ENCODE data around the gene CNNM4. TPM values are rescaled to one million over a fixed set of nuclear protein-coding genes. Genes with fewer than 3 reads are reported as not detected.

CNNM4 gene
- total RNA-seq, 2 experiments from 2014 or later, result 8.2 to 8.3 TPM

GRCh38 chr2:96762529-96763311 is 2.0 kb downstream of the CNNM4 start:
- H3K27ac Mint-ChIP-seq, result peak overlapping the region; percentile 60

GRCh38 chr2:96763511-96764252 is 3.0 kb downstream of the CNNM4 start:
- no peaks in the 10 kb centered on the region for H3K27me3 Mint-ChIP-seq

More at GRCh38 chr2:96762529-96763311, 2.0 kb downstream of the CNNM4 start:
- Mint-ChIP-seq H3K9me3 (no peaks in the 10 kb centered on the region), H3K27me3 (no peaks in the 10 kb centered on the region), H3K4me3 (peak overlapping the region; percentile 74), H3K36me3 (ENCODE audit: low read depth) (peaks cover 3% of the 10 kb centered on the region), H3K4me1 (peaks cover 56% of the 10 kb centered on the region)
- DNase-seq, result no peak
- ChIA-PET POLR2A (no interaction called here), CTCF (interaction anchor here (0.7 to 4.0 kb wide), 16 partner anchors 11 to 350 kb away, joined by 3 to 28 read pairs (median 5); partner anchors contain the start of genes ANKRD36 and CNNM3)

GRCh38 chr2:96764253-96764637 is 3.5 kb downstream of the CNNM4 start:
- ChIA-PET CTCF (interaction anchor here (0.6 to 4.0 kb wide), 6 partner anchors 10 to 210 kb away, joined by 3 to 23 read pairs (median 6); partner anchors contain the start of gene CNNM3), POLR2A (no interaction called here)
- no peaks in the 10 kb centered on the region for H3K27me3 Mint-ChIP-seq
- H3K36me3 Mint-ChIP-seq (ENCODE audit: low read depth), result peaks cover 3% of the 10 kb centered on the region
- H3K27ac Mint-ChIP-seq, result no peak overlapping the region
- peak overlapping the region; percentile 74 for H3K4me3 Mint-ChIP-seq
- no peaks in the 10 kb centered on the region for H3K9me3 Mint-ChIP-seq
- no peak for DNase-seq
- peaks cover 61% of the 10 kb centered on the region for H3K4me1 Mint-ChIP-seq

More at GRCh38 chr2:96763511-96764252, 3.0 kb downstream of the CNNM4 start:
- no peak for DNase-seq
- POLR2A ChIA-PET, result no interaction called here
- Mint-ChIP-seq H3K27ac (peak overlapping the region; percentile 60), H3K36me3 (ENCODE audit: low read depth) (peaks cover 3% of the 10 kb centered on the region), H3K9me3 (no peaks in the 10 kb centered on the region), H3K4me1 (peaks cover 62% of the 10 kb centered on the region), H3K4me3 (peak overlapping the region; percentile 74)
- CTCF ChIA-PET, result interaction anchor here (0.6 to 4.0 kb wide), 13 partner anchors 10 to 349 kb away, joined by 3 to 23 read pairs (median 5); partner anchors contain the start of genes ANKRD36 and CNNM3

GRCh38 chr2:96767135-96767871 is 6.6 kb downstream of the CNNM4 start:
- POLR2A ChIA-PET, result no interaction called here
- Mint-ChIP-seq H3K27ac (no peak overlapping the region), H3K4me1 (peaks cover 42% of the 10 kb centered on the region), H3K4me3 (no peak overlapping the region), H3K9me3 (no peaks in the 10 kb centered on the region), H3K27me3 (no peaks in the 10 kb centered on the region), H3K36me3 (ENCODE audit: low read depth) (peaks cover 3% of the 10 kb centered on the region)
- CTCF ChIA-PET, result interaction anchor here (0.9 to 1.1 kb wide), 4 partner anchors 10 to 363 kb away, joined by 3 to 4 read pairs (median 3); no protein-coding TSS in a partner anchor
- no peak for DNase-seq

GRCh38 chr2:96768083-96768561 is 7.4 kb downstream of the CNNM4 start:
- CTCF ChIA-PET, result interaction anchor here (1.0 to 1.1 kb wide), 2 partner anchors 19 to 364 kb away, joined by 3 read pairs; no protein-coding TSS in a partner anchor

GRCh38 chr2:96769814-96770213 is 9.1 kb downstream of the CNNM4 start:
- Mint-ChIP-seq H3K27ac (no peak overlapping the region), H3K4me3 (no peak overlapping the region), H3K9me3 (no peaks in the 10 kb centered on the region), H3K36me3 (ENCODE audit: low read depth) (peaks cover 2% of the 10 kb centered on the region), H3K27me3 (no peaks in the 10 kb centered on the region), H3K4me1 (peaks cover 38% of the 10 kb centered on the region)
- CTCF ChIA-PET, result interaction anchor here (0.8 to 2.4 kb wide), 3 partner anchors 9 to 46 kb away, joined by 4 to 12 read pairs (median 4); partner anchors contain the start of genes CNNM3 and CNNM4
- no peak for DNase-seq
- POLR2A ChIA-PET, result interaction anchor here (0.5 kb wide), 1 partner anchor 75 kb away, joined by 3 read pairs; no protein-coding TSS in a partner anchor

More at GRCh38 chr2:96768083-96768561, 7.4 kb downstream of the CNNM4 start:
- POLR2A ChIA-PET, result no interaction called here
- Mint-ChIP-seq H3K36me3 (ENCODE audit: low read depth) (peaks cover 3% of the 10 kb centered on the region), H3K27me3 (no peaks in the 10 kb centered on the region), H3K27ac (no peak overlapping the region), H3K9me3 (no peaks in the 10 kb centered on the region), H3K4me3 (no peak overlapping the region), H3K4me1 (peaks cover 41% of the 10 kb centered on the region)
- no peak for DNase-seq

- no peak overlapping the region for H3K4me3 Mint-ChIP-seq
- CTCF ChIA-PET, result interaction anchor here (2.0 to 2.4 kb wide), 2 partner anchors 9 to 10 kb away, joined by 4 to 12 read pairs; partner anchors contain the start of gene CNNM4
- no peak overlapping the region for H3K27ac Mint-ChIP-seq
- H3K4me1 Mint-ChIP-seq, result peaks cover 43% of the 10 kb centered on the region
- no peaks in the 10 kb centered on the region for H3K27me3 Mint-ChIP-seq
- POLR2A ChIA-PET, result no interaction called here
- no peaks in the 10 kb centered on the region for H3K9me3 Mint-ChIP-seq
- no peak for DNase-seq
- peaks cover 2% of the 10 kb centered on the region for H3K36me3 Mint-ChIP-seq (ENCODE audit: low read depth)
Observed at GRCh38 chr2:96770442-96771202, 9.9 kb downstream of the CNNM4 start.

GRCh38 chr2:96771796-96772618 is 11.3 kb downstream of the CNNM4 start:
- Mint-ChIP-seq H3K27ac (no peak overlapping the region), H3K4me1 (peaks cover 34% of the 10 kb centered on the region), H3K9me3 (no peaks in the 10 kb centered on the region), H3K27me3 (no peaks in the 10 kb centered on the region), H3K36me3 (ENCODE audit: low read depth) (no peaks in the 10 kb centered on the region), H3K4me3 (no peak overlapping the region)
- POLR2A ChIA-PET, result no interaction called here
- no peak for DNase-seq
- CTCF ChIA-PET, result no interaction called here

- ChIA-PET POLR2A (no interaction called here), CTCF (interaction anchor here (0.7 to 3.5 kb wide), 6 partner anchors 10 to 27 kb away, joined by 3 to 23 read pairs (median 6); partner anchors contain the start of gene CNNM4)
- DNase-seq, result no peak
- Mint-ChIP-seq H3K36me3 (ENCODE audit: low read depth) (no peaks in the 10 kb centered on the region), H3K27me3 (no peaks in the 10 kb centered on the region), H3K4me3 (peak overlapping the region; percentile 36), H3K9me3 (no peaks in the 10 kb centered on the region), H3K27ac (peak overlapping the region; percentile 41), H3K4me1 (peaks cover 33% of the 10 kb centered on the region)
Observed at GRCh38 chr2:96772903-96773671, 12.4 kb downstream of the CNNM4 start.

- H3K36me3 Mint-ChIP-seq (ENCODE audit: low read depth), result no peaks in the 10 kb centered on the region
- ChIA-PET POLR2A (interaction anchor here (0.6 kb wide), 1 partner anchor 47 kb away, joined by 3 read pairs; no protein-coding TSS in a partner anchor), CTCF (interaction anchor here (0.6 to 3.5 kb wide), 8 partner anchors 10 to 84 kb away, joined by 3 to 23 read pairs (median 5); partner anchors contain the start of genes ANKRD39 and CNNM4)
- H3K4me1 Mint-ChIP-seq, result peaks cover 29% of the 10 kb centered on the region
- peak overlapping the region; percentile 76 for H3K4me3 Mint-ChIP-seq
- H3K27me3 Mint-ChIP-seq, result no peaks in the 10 kb centered on the region
- peak; percentile 70 for DNase-seq
- H3K27ac Mint-ChIP-seq, result peak overlapping the region; percentile 90
- H3K9me3 Mint-ChIP-seq, result no peaks in the 10 kb centered on the region
Observed at GRCh38 chr2:96773922-96774321, 13.2 kb downstream of the CNNM4 start.

Measured in activated CD4-positive, alpha-beta T cell treated with anti-CD3 and anti-CD28 coated beads, Interleukin-2, amount 10 ng/mL, durations not matched to agents 7 days and 5 days (primary cell).